Keratinocyte (primary cell): ENCODE results near the gene ADAM12. TPM values are rescaled to one million over a fixed set of nuclear protein-coding genes. Genes with fewer than 3 reads are reported as not detected.

Source experiments
- DNase-seq: peaks from one replicate; pipeline ENCODE4 v3.0.0-alpha.2; 2011; ENCODE audit warnings: low read depth, missing footprints, low spot score
- FAIRE-seq: peaks from 2 replicates; lab custom pipeline; 2011; peaks lifted over from hg19 to GRCh38; lab: Jason Lieb, UNC
- H2AFZ ChIP-seq: 2 replicates; pipeline ENCODE4 v1.6.0; 2012; ENCODE audit warnings: low read length, control low read depth, inconsistent platforms; ENCODE audit not compliant: control insufficient read depth
- H3K27ac ChIP-seq: 2 replicates; pipeline ENCODE4 v1.5.1; 2011; ENCODE audit warnings: low read length; ENCODE audit not compliant: control insufficient read depth, insufficient read depth
- H3K27me3 ChIP-seq: 3 replicates; pipeline ENCODE4 v1.6.0; 2011; ENCODE audit warnings: low read length; ENCODE audit not compliant: control insufficient read depth, insufficient read depth; ENCODE audit errors: extremely low read depth
- H3K36me3 ChIP-seq, 2 experiments: 2 replicates in 1 of 2; 3 replicates in 1 of 2; pipeline ENCODE4 v1.5.1; 2011; ENCODE audit warnings: low read length in 2 of 2, mild to moderate bottlenecking in 1 of 2; ENCODE audit not compliant: control insufficient read depth in 2 of 2, insufficient read depth in 2 of 2; ENCODE audit errors: extremely low read depth in 1 of 2
- H3K4me1 ChIP-seq: 3 replicates; pipeline ENCODE4 v1.5.1; 2011; ENCODE audit warnings: low read length; ENCODE audit not compliant: control insufficient read depth, insufficient read depth; ENCODE audit errors: extremely low read depth
- H3K4me2 ChIP-seq: 3 replicates; pipeline ENCODE4 v1.6.0; 2011; ENCODE audit warnings: low read depth, low read length; ENCODE audit not compliant: control insufficient read depth, insufficient read depth; ENCODE audit errors: extremely low read depth
- H3K4me3 ChIP-seq, 3 experiments: fragments of 200-600 bp in 1 of 3; sonication (generic) in 1 of 3; 2 replicates in 2 of 3; 3 replicates in 1 of 3; pipeline ENCODE4 v1.5.1; 2011 to 2016; ENCODE audit warnings: low read length in 3 of 3, mild to moderate bottlenecking in 3 of 3, control low read depth in 2 of 3, inconsistent platforms in 1 of 3, low read depth in 1 of 3, mixed read lengths in 1 of 3, mixed run types in 1 of 3, moderate library complexity in 1 of 3; ENCODE audit not compliant: control insufficient read depth in 2 of 3, insufficient read depth in 2 of 3; ENCODE audit errors: extremely low read depth in 1 of 3
- H3K79me2 ChIP-seq: 2 replicates; pipeline ENCODE4 v1.6.0; 2012; ENCODE audit warnings: low read length; ENCODE audit not compliant: control insufficient read depth, insufficient read depth
- H3K9ac ChIP-seq: 3 replicates; pipeline ENCODE4 v1.6.0; 2011; ENCODE audit warnings: low read length; ENCODE audit not compliant: control insufficient read depth, insufficient read depth; ENCODE audit errors: extremely low read depth
- H3K9me1 ChIP-seq: 3 replicates; pipeline ENCODE4 v1.6.0; 2011; ENCODE audit warnings: low read length; ENCODE audit not compliant: control insufficient read depth, insufficient read depth; ENCODE audit errors: extremely low read depth
- H3K9me3 ChIP-seq: 2 replicates; pipeline ENCODE4 v1.5.1; 2012; ENCODE audit warnings: low read depth, low read length; ENCODE audit not compliant: control insufficient read depth
- H4K20me1 ChIP-seq: 3 replicates; pipeline ENCODE4 v1.6.0; 2011; ENCODE audit warnings: low read length; ENCODE audit not compliant: control insufficient read depth, insufficient read depth; ENCODE audit errors: extremely low read depth
- EZH2 ChIP-seq: IDR thresholded peaks from one replicate; pipeline ENCODE4 v1.6.1; 2012; ENCODE audit warnings: inconsistent platforms, mild to moderate bottlenecking, low read length, moderate library complexity
- dilution Hi-C: fragments of 300-500 bp; cut with MboI; formaldehyde crosslinking; loops from one replicate; pipeline ENCODE4 v1.7.0; 2020; ENCODE audit warnings: low sequenced_read_pairs; ENCODE audit not compliant: extremely low pct_ligation_motif_present
- polyA plus RNA-seq, 5 experiments: library from polyadenylated mRNA; depleted of rRNA in 3 of 5; stranded (reverse) in 3 of 5; stranded (forward) in 1 of 5; unstranded in 1 of 5; fragments of >200 nt; gene quantifications; 1 replicate in 1 of 5; 2 replicates in 3 of 5; 3 replicates in 1 of 5; pipeline versions ENCODE4 v1.2.1 to v1.2.3, GENCODE V29; 2011 to 2012; ENCODE audit warnings: missing spikeins in 2 of 5, low read depth in 1 of 5, low replicate concordance in 1 of 5
- TF ChIP-seq, protein P1 (sequence below), 3 experiments: IDR thresholded peaks in 1 of 3; conservative IDR thresholded peaks in 1 of 3; optimal IDR thresholded peaks in 1 of 3; 2 replicates in 2 of 3; 3 replicates in 1 of 3; pipeline versions ENCODE3 to v1.5.1; 2011; ENCODE audit warnings: low read length in 3 of 3, mild to moderate bottlenecking in 3 of 3, moderate library complexity in 2 of 3, control low read depth in 1 of 3, inconsistent platforms in 1 of 3; ENCODE audit not compliant: insufficient read depth in 2 of 3; ENCODE audit errors: extremely low read depth in 1 of 3

Gene ADAM12
- polyA plus RNA-seq, 1 donor (not counting 4 experiments of a cell fraction or from before 2014, with no cell fraction given), result 0.07 TPM

DNA sequence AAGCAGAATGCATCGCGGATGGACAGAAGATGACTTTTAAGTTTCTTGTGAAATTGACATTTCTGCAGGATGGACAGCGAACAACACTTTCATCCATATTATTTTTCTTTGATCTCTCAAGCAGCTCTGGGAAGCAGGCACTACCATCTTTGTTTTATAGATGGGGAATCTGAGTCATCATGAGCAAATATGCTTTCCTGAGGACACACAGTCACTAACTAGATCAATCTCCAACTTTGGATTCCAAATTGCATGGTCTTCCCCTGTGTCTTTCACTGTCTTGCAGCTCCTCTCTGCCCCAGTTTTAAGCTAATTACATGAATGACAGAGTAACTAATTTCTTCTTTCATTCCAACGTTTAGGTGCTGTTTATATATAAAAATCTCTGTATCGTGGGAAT lies 201.5 kb downstream of the ADAM12 start:
- dilution Hi-C loops, result no loop called here
- H3K4me2 ChIP-seq, result no peak overlapping the region
- no peak overlapping the region for H3K4me3 ChIP-seq
- H3K36me3 ChIP-seq, result no peaks in the 10 kb centered on the region
- FAIRE-seq (no peak), DNase-seq (no peak)
- H3K9me1 ChIP-seq, result no peaks in the 10 kb centered on the region
- no peaks in the 10 kb centered on the region for H3K4me1 ChIP-seq
- TF ChIP-seq, protein P1, sequence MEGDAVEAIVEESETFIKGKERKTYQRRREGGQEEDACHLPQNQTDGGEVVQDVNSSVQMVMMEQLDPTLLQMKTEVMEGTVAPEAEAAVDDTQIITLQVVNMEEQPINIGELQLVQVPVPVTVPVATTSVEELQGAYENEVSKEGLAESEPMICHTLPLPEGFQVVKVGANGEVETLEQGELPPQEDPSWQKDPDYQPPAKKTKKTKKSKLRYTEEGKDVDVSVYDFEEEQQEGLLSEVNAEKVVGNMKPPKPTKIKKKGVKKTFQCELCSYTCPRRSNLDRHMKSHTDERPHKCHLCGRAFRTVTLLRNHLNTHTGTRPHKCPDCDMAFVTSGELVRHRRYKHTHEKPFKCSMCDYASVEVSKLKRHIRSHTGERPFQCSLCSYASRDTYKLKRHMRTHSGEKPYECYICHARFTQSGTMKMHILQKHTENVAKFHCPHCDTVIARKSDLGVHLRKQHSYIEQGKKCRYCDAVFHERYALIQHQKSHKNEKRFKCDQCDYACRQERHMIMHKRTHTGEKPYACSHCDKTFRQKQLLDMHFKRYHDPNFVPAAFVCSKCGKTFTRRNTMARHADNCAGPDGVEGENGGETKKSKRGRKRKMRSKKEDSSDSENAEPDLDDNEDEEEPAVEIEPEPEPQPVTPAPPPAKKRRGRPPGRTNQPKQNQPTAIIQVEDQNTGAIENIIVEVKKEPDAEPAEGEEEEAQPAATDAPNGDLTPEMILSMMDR (optimal IDR thresholded peaks at IDR 0.05 in 1 of 3, IDR thresholded peaks at IDR 0.05 in 1 of 3, conservative IDR thresholded peaks at IDR 0.05 in 1 of 3; ENCODE audit: extremely low read depth in 1 of 3, insufficient read depth in 2 of 3, low read length in 3 of 3), result no peak
- TF ChIP-seq EZH2, result no peak
- H3K79me2 ChIP-seq, result no peaks in the 10 kb centered on the region
- no peak overlapping the region for H3K27ac ChIP-seq
- no peaks in the 10 kb centered on the region for H3K27me3 ChIP-seq
- H3K9me3 ChIP-seq, result no peaks in the 10 kb centered on the region
- no peak overlapping the region for H3K9ac ChIP-seq
- H2AFZ ChIP-seq, result no peak overlapping the region
- no peaks in the 10 kb centered on the region for H4K20me1 ChIP-seq

- no peak overlapping the region for H3K4me3 ChIP-seq
- dilution Hi-C loops, result no loop called here
- TF ChIP-seq, protein P1 (optimal IDR thresholded peaks at IDR 0.05 in 1 of 3, IDR thresholded peaks at IDR 0.05 in 1 of 3, conservative IDR thresholded peaks at IDR 0.05 in 1 of 3; ENCODE audit: extremely low read depth in 1 of 3, insufficient read depth in 2 of 3, low read length in 3 of 3), result no peak
- TF ChIP-seq EZH2, result no peak
- no peaks in the 10 kb centered on the region for H3K27me3 ChIP-seq
- no peak for DNase-seq
- H3K9me3 ChIP-seq, result no peaks in the 10 kb centered on the region
- no peaks in the 10 kb centered on the region for H3K79me2 ChIP-seq
- H3K27ac ChIP-seq, result no peak overlapping the region
- H3K4me2 ChIP-seq, result no peak overlapping the region
- no peak overlapping the region for H3K9ac ChIP-seq
- no peaks in the 10 kb centered on the region for H3K9me1 ChIP-seq
- no peak overlapping the region for H2AFZ ChIP-seq
- no peak for FAIRE-seq
- no peaks in the 10 kb centered on the region for H3K4me1 ChIP-seq
- H4K20me1 ChIP-seq, result no peaks in the 10 kb centered on the region
- no peaks in the 10 kb centered on the region for H3K36me3 ChIP-seq
These were observed 202.4 kb downstream of the ADAM12 start for GRCh38 chr10:126185676-126186447.
